Measurements from ENCODE around the gene MAP3K4. TPM values are rescaled to one million over a fixed set of nuclear protein-coding genes. Genes with fewer than 3 reads are reported as not detected.

The MAP3K4 gene
- total RNA-seq, 1 donor from 2014 or later = 51.6 TPM

DNA sequence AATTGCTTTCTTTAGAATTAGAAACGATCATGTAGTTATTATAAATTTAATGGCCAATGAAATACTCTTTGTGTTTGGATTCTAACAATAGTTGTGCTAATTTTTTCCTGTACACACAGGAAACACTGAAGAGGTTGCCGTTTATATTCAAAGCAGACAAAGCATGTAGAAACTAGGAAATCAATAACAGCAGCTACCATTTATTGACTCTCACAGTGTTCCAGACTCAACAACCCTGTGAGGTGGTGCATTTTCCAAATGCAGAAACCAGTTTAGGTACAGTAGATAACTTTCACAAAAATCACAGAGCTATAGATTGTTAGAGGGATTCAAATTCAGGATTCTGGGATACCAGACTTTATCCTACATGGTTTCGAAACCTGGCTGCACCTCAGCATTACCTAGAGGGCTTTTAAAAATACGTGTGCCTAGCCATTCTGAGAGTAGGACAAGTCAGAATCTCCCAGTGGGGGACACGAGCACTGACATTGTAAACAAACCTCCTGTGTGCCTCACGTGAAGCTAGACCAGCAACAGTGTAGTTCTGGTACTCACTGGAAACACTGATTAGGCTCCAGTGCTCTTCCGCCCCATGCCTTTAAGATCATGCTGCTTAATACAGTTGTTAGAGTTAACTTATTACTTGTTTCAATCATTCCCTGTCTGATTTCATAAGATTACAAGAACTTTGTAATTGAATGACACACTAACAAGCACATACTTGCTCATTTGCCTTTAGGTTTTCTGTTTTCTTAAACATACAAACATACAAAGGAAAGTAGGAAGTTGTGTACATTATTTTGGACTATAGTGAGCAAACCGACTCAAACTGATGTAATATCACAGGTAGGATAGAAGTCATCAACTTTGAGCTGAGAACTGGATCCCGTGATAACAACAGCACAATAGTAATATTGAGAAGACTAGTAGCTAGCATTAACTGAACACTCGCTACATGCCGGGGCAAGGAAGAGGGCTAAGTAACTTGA lies 65.8 kb downstream of the MAP3K4 start:
- no peak overlapping the region for H3K27ac Mint-ChIP-seq
- DNase-seq (ENCODE audit: extremely low spot score, unreplicated experiment) = no peak
- H3K9me3 Mint-ChIP-seq = no peaks in the 10 kb centered on the region
- no peaks in the 10 kb centered on the region for H3K4me1 Mint-ChIP-seq (ENCODE audit: unreplicated experiment)
- no peak overlapping the region for H3K4me3 Mint-ChIP-seq
- no peaks in the 10 kb centered on the region for H3K27me3 Mint-ChIP-seq
- peaks cover 11% of the 10 kb centered on the region for H3K36me3 Mint-ChIP-seq
- TF ChIP-seq, protein P1, sequence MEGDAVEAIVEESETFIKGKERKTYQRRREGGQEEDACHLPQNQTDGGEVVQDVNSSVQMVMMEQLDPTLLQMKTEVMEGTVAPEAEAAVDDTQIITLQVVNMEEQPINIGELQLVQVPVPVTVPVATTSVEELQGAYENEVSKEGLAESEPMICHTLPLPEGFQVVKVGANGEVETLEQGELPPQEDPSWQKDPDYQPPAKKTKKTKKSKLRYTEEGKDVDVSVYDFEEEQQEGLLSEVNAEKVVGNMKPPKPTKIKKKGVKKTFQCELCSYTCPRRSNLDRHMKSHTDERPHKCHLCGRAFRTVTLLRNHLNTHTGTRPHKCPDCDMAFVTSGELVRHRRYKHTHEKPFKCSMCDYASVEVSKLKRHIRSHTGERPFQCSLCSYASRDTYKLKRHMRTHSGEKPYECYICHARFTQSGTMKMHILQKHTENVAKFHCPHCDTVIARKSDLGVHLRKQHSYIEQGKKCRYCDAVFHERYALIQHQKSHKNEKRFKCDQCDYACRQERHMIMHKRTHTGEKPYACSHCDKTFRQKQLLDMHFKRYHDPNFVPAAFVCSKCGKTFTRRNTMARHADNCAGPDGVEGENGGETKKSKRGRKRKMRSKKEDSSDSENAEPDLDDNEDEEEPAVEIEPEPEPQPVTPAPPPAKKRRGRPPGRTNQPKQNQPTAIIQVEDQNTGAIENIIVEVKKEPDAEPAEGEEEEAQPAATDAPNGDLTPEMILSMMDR (conservative IDR thresholded peaks at IDR 0.05) = no peak

DNA sequence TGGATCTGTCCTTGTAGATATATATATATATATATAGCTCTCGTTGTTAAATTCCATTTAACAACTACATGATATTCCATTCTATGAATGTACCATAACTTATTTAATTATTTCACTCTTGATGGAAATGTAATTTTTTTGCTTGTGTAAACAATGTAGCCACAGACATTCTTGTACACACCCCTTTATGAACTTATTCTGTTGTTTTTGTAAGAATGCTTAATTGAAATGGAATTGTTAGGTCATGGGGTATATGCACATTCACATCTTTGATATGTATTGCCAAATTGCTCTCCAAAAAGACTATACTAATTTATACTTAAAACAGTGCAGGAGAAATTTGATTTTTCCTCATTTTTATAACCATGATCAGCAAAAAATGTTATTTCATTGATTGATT lies 67.2 kb downstream of the MAP3K4 start:
- H3K27ac Mint-ChIP-seq = no peak overlapping the region

DNA sequence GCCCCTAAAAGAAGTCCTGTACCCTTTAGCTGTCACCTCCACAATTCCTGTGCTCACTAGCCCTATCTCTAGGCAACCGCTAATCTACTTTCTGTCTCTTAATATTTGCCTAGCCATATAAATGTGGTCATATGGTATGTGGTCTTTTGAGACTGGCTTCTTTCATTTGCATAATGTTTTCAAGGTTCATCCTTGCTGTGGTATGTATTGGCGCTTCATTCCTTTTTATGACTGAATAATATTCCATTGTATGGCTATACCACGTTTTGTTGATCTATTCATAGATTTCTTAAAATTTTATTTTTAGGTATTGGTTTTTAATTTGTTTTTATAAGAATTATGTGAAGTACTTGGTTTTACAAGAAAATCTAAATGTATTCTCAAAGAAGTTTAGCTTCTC lies 70.0 kb downstream of the MAP3K4 start:
- H3K9me3 Mint-ChIP-seq = peaks cover 2% of the 10 kb centered on the region
- peaks cover 12% of the 10 kb centered on the region for H3K36me3 Mint-ChIP-seq
- H3K4me3 Mint-ChIP-seq = no peak overlapping the region
- no peaks in the 10 kb centered on the region for H3K27me3 Mint-ChIP-seq
- H3K27ac Mint-ChIP-seq = no peak overlapping the region
- TF ChIP-seq, protein P1 (conservative IDR thresholded peaks at IDR 0.05) = no peak
- no peak for DNase-seq (ENCODE audit: extremely low spot score, unreplicated experiment)
- H3K4me1 Mint-ChIP-seq (ENCODE audit: unreplicated experiment) = no peaks in the 10 kb centered on the region

More for the DNA sequence above, 67.2 kb downstream of the MAP3K4 start:
- no peaks in the 10 kb centered on the region for H3K9me3 Mint-ChIP-seq
- H3K27me3 Mint-ChIP-seq = no peaks in the 10 kb centered on the region
- no peak overlapping the region for H3K4me3 Mint-ChIP-seq
- peaks cover 8% of the 10 kb centered on the region for H3K36me3 Mint-ChIP-seq
- DNase-seq (ENCODE audit: extremely low spot score, unreplicated experiment) = no peak
- no peaks in the 10 kb centered on the region for H3K4me1 Mint-ChIP-seq (ENCODE audit: unreplicated experiment)
- TF ChIP-seq, protein P1 (conservative IDR thresholded peaks at IDR 0.05) = no peak

DNA sequence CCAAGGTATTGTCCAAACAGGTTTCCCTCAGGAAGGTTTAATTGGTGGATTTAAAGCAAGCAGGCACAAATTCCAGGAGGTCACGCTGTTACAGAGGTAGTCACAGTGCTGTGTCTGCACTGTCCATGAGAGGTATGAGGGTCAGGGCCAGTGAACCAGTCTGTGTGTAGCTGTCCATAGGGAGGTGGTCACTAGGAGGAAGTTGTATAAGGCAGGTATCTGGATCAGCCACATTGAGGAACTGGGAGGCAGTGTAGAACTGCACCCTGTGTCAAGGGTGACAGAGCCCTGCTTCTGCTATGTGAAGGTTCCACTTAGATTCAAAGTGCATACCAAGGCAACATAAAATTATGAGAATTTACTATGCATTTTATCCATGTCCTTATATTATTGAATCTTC lies 73.3 kb downstream of the MAP3K4 start:
- TF ChIP-seq, protein P1 (conservative IDR thresholded peaks at IDR 0.05) = no peak
- DNase-seq (ENCODE audit: extremely low spot score, unreplicated experiment) = no peak
- Mint-ChIP-seq H3K36me3 (peaks cover 12% of the 10 kb centered on the region), H3K27ac (no peak overlapping the region), H3K4me1 (ENCODE audit: unreplicated experiment) (peaks cover 4% of the 10 kb centered on the region), H3K4me3 (no peak overlapping the region), H3K9me3 (peaks cover 4% of the 10 kb centered on the region), H3K27me3 (no peaks in the 10 kb centered on the region)

DNA sequence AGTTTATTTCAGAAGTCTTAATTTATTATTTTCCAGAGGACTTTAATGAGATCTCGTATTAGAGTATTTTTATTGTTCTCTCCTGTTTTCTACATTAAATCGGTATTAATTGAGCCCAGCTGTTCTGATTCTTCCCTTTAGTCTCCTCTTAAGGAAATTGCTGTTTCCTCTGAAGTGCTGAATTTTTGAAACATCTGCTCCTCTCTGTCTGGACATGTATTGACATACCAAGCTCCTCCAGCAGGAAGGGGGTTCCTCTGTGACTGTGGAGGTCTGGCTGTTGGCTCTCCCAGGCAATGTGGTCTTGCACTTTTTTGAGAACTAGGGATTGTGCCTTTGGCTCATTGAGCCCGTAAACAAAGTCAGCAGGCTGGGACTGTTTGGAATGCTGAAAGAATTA lies 74.9 kb downstream of the MAP3K4 start:
- Mint-ChIP-seq H3K4me1 (ENCODE audit: unreplicated experiment) (peaks cover 4% of the 10 kb centered on the region), H3K4me3 (no peak overlapping the region), H3K36me3 (peaks cover 8% of the 10 kb centered on the region), H3K27me3 (no peaks in the 10 kb centered on the region), H3K27ac (no peak overlapping the region), H3K9me3 (peaks cover 4% of the 10 kb centered on the region)
- no peak for DNase-seq (ENCODE audit: extremely low spot score, unreplicated experiment)
- TF ChIP-seq, protein P1 (conservative IDR thresholded peaks at IDR 0.05) = no peak
